ENCODE results near the gene KLHDC8B. TPM values are rescaled to one million over a fixed set of nuclear protein-coding genes. Genes with fewer than 3 reads are reported as not detected.

The KLHDC8B gene
- total RNA-seq, 1 experiment from 2014 or later, result 13.5 TPM

DNA sequence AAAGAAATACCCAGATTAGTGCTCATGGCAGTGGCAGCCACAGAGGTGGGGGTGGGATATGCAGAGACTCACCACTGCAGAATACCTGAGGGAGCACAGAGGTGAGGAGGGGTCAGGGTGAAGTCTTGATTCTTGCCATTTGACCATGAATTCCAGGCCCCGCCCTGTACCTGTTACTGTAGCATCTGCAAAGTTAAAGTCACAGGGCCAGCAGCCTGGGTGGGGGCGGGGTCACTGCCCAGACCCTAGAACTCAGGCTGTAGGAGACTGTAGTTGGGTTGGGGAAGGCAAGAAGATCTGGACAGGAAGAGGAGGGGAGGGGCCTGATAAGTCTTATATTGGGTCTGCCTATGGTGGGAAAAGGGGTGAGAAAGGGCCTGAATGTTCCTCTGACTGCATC lies 19.8 kb upstream of the KLHDC8B start:
- no peak for DNase-seq

More for the DNA sequence above, 19.8 kb upstream of the KLHDC8B start:
- no peak overlapping the region for H3K9ac ChIP-seq (ENCODE audit: extremely low read depth, insufficient read length, low read length)
- H3K56ac ChIP-seq (ENCODE audit: insufficient read length, low read depth, low read length), result no peak overlapping the region
- H2BK5ac ChIP-seq (ENCODE audit: insufficient read length, low read length), result no peak overlapping the region
- no peak overlapping the region for H2BK120ac ChIP-seq (ENCODE audit: low read depth, low read length, poor library complexity, severe bottlenecking)
- no peak overlapping the region for H2BK20ac ChIP-seq (ENCODE audit: low read depth, low read length, poor library complexity, severe bottlenecking)
- no peak overlapping the region for H4K91ac ChIP-seq (ENCODE audit: insufficient read length, low read depth, low read length)
- no peaks in the 10 kb centered on the region for H3K79me2 ChIP-seq (ENCODE audit: insufficient read depth, low read length)
- no peaks in the 10 kb centered on the region for H3K9me3 ChIP-seq (ENCODE audit: control insufficient read depth, low read depth, low read length)
- no peak overlapping the region for H2BK15ac ChIP-seq (ENCODE audit: low read depth, low read length)
- H3K18ac ChIP-seq (ENCODE audit: insufficient read length, low read depth, low read length), result no peak overlapping the region
- no peak overlapping the region for H4K8ac ChIP-seq (replicated peaks; ENCODE audit: insufficient read length, low read depth, low read length)
- no CpG with 5 or more reads among the region's 2 CpGs for WGBS (ENCODE audit: extremely low coverage, insufficient read length, low lambda C conversion rate)
- no peak overlapping the region for H2AK5ac ChIP-seq (ENCODE audit: insufficient read length, low read length)
- peaks cover 41% of the 10 kb centered on the region for H3K27me3 Mint-ChIP-seq (ENCODE audit: low read depth)
- TF ChIP-seq, protein P1, sequence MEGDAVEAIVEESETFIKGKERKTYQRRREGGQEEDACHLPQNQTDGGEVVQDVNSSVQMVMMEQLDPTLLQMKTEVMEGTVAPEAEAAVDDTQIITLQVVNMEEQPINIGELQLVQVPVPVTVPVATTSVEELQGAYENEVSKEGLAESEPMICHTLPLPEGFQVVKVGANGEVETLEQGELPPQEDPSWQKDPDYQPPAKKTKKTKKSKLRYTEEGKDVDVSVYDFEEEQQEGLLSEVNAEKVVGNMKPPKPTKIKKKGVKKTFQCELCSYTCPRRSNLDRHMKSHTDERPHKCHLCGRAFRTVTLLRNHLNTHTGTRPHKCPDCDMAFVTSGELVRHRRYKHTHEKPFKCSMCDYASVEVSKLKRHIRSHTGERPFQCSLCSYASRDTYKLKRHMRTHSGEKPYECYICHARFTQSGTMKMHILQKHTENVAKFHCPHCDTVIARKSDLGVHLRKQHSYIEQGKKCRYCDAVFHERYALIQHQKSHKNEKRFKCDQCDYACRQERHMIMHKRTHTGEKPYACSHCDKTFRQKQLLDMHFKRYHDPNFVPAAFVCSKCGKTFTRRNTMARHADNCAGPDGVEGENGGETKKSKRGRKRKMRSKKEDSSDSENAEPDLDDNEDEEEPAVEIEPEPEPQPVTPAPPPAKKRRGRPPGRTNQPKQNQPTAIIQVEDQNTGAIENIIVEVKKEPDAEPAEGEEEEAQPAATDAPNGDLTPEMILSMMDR (conservative IDR thresholded peaks at IDR 0.05), result no peak
- peaks cover 4 to 5% of the 10 kb centered on the region in 2 experiments for H3K4me1 Mint-ChIP-seq
- H3K4ac ChIP-seq (ENCODE audit: low read depth, low read length), result no peak overlapping the region
- no peak overlapping the region for H3K23ac ChIP-seq (ENCODE audit: insufficient read length, low read depth, low read length)
- no peak overlapping the region for H3T11ph ChIP-seq (ENCODE audit: low read length)
- no peak overlapping the region for H3K14ac ChIP-seq (ENCODE audit: insufficient read depth, low read length)
- no peaks in the 10 kb centered on the region for H4K20me1 ChIP-seq (ENCODE audit: control insufficient read depth, insufficient read depth, insufficient read length)
- H3K36me3 Mint-ChIP-seq (ENCODE audit: insufficient read depth in 1 of 3, low read depth in 3 of 3), result no peaks in the 10 kb centered on the region
- H3K79me1 ChIP-seq (ENCODE audit: insufficient read depth, low read depth, low read length, poor library complexity, severe bottlenecking), result no peaks in the 10 kb centered on the region
- H3K4me2 ChIP-seq (ENCODE audit: insufficient read depth, insufficient read length, low read length), result no peak overlapping the region
- no peak overlapping the region for H2BK12ac ChIP-seq (ENCODE audit: insufficient read length, low read depth, low read length)
- H2AFZ ChIP-seq (ENCODE audit: low read length), result no peak overlapping the region
- H3K9me3 Mint-ChIP-seq, result no peaks in the 10 kb centered on the region
- no peak overlapping the region for H4K5ac ChIP-seq (ENCODE audit: insufficient read length, low read depth, low read length)
- H3K23me2 ChIP-seq (ENCODE audit: insufficient read length, low read depth, low read length, poor library complexity, severe bottlenecking), result peaks cover 2% of the 10 kb centered on the region
- H3K27ac ChIP-seq (ENCODE audit: insufficient read length, low read depth, low read length), result no peak overlapping the region
- H3K27ac Mint-ChIP-seq, result peak overlapping the region in 1 of 3 experiments; percentile 15; a peak in 1 of 7 replicates
- H3K27me3 ChIP-seq (ENCODE audit: insufficient read depth, low read length), result no peaks in the 10 kb centered on the region; the same call in 1 of the 2 replicates
- no peaks in the 10 kb centered on the region; the same call in 1 of the 2 replicates for H3K4me1 ChIP-seq (ENCODE audit: insufficient read depth, low read length)
- H3K4me3 Mint-ChIP-seq, result no peak overlapping the region; a peak in 1 of 5 replicates
